NCI-H82 (cell line): Measurements from ENCODE around the gene HHEX.
"Not testable (repeated sequence)": the region's sequence is repeated elsewhere in the genome, so short reads cannot be mapped to it uniquely, and the experiment has no call there.

Experiments used
- DNase-seq: peaks from one replicate; lab custom pipeline; 2025; lab: John Stamatoyannopoulos, UW

Gene HHEX

GRCh38 chr10:92689663-92690210, at the start of gene HHEX:
Gene HHEX (plus strand): TSS chr10:92689955. CDS start chr10:92689987, 32 bp downstream.
- peak; percentile 80 for DNase-seq

GRCh38 chr10:92640107-92640506, 49.6 kb upstream of the HHEX start:
- DNase-seq: no peak

- no peak for DNase-seq
These were observed 48.3 kb upstream of the HHEX start for GRCh38 chr10:92641492-92641891.

- DNase-seq: no peak
These were observed 44.8 kb upstream of the HHEX start for GRCh38 chr10:92644921-92645320.

GRCh38 chr10:92650864-92651263, 38.9 kb upstream of the HHEX start:
- DNase-seq: not testable (repeated sequence)

- no peak for DNase-seq
These were observed 34.3 kb upstream of the HHEX start for GRCh38 chr10:92655426-92655825.

GRCh38 chr10:92656266-92656961, 33.3 kb upstream of the HHEX start:
- DNase-seq: no peak

- no peak for DNase-seq
These were observed 32.7 kb upstream of the HHEX start for GRCh38 chr10:92657024-92657423.

- DNase-seq: no peak
These were observed 26.9 kb upstream of the HHEX start for GRCh38 chr10:92662848-92663247.

GRCh38 chr10:92664322-92664721, 25.4 kb upstream of the HHEX start:
- no peak for DNase-seq

GRCh38 chr10:92667078-92667477, 22.7 kb upstream of the HHEX start:
- no peak for DNase-seq

- DNase-seq: no peak
These were observed 12.0 kb upstream of the HHEX start for GRCh38 chr10:92677708-92678107.

GRCh38 chr10:92678206-92678605, 11.5 kb upstream of the HHEX start:
- no peak for DNase-seq

GRCh38 chr10:92681306-92681834, 8.4 kb upstream of the HHEX start:
- DNase-seq: no peak

- DNase-seq: no peak
These were observed 1.2 kb upstream of the HHEX start for GRCh38 chr10:92688573-92688926.

- DNase-seq: peak; percentile 61
These were observed 660 bp upstream of the HHEX start for GRCh38 chr10:92688927-92689662.

GRCh38 chr10:92690211-92690914, 608 bp downstream of the HHEX start:
- peak; percentile 35 for DNase-seq

- DNase-seq: no peak
These were observed 1.3 kb downstream of the HHEX start for GRCh38 chr10:92690915-92691590.

- no peak for DNase-seq
These were observed 1.9 kb downstream of the HHEX start for GRCh38 chr10:92691591-92692079.

GRCh38 chr10:92692080-92692671, 2.4 kb downstream of the HHEX start:
- no peak for DNase-seq
